ENCODE data around the gene CMTM2.

The CMTM2 gene

GRCh38 chr16:66580605-66581209 lies 1.4 kb downstream of the CMTM2 start:
- H3K9ac ChIP-seq (ENCODE audit: low read length), result peak overlapping the region; percentile 31
- H3K9me3 ChIP-seq (ENCODE audit: control insufficient read depth, low read length), result no peaks in the 10 kb centered on the region
- H2AFZ ChIP-seq (ENCODE audit: low read depth, low read length), result no peak overlapping the region
- H3K27ac ChIP-seq (ENCODE audit: low read length, poor library complexity, severe bottlenecking), result peak overlapping the region; percentile 94
- peak overlapping the region; percentile 89 for H2BK5ac ChIP-seq (ENCODE audit: low read depth, low read length, poor library complexity, severe bottlenecking)
- H2BK15ac ChIP-seq (ENCODE audit: low read depth, poor library complexity, severe bottlenecking), result no peak overlapping the region
- H3K27me3 ChIP-seq (ENCODE audit: control insufficient read depth in 1 of 2, insufficient read depth in 1 of 2, low read length in 2 of 2), result peaks cover 0 to 13% of the 10 kb centered on the region in 2 experiments
- H3K14ac ChIP-seq (ENCODE audit: low read length in 2 of 2), result no peak overlapping the region
- H3K4me3 ChIP-seq (ENCODE audit: insufficient read depth in 1 of 2, low read depth in 1 of 2, low read length in 2 of 2), result no peak overlapping the region
- no peak overlapping the region for H3K18ac ChIP-seq (ENCODE audit: low read depth in 1 of 2, low read length in 2 of 2)
- H4K8ac ChIP-seq (ENCODE audit: low read length), result no peak overlapping the region
- no peak overlapping the region for H4K91ac ChIP-seq (ENCODE audit: low read length)
- no peak overlapping the region for H3K23ac ChIP-seq (ENCODE audit: low read length in 2 of 2)
- H3K4me2 ChIP-seq (ENCODE audit: low read length, poor library complexity, severe bottlenecking), result peak overlapping the region; percentile 13
- peaks cover 11% of the 10 kb centered on the region for H3K4me1 ChIP-seq (ENCODE audit: control insufficient read depth, insufficient read depth, low read depth, low read length)
- H3K36me3 ChIP-seq (ENCODE audit: control insufficient read depth in 1 of 2, insufficient read depth in 2 of 2, low read depth in 1 of 2, low read length in 2 of 2), result peaks cover 0 to 10% of the 10 kb centered on the region in 2 experiments
- H2BK12ac ChIP-seq (ENCODE audit: low read length in 2 of 2), result no peak overlapping the region
- H2AK5ac ChIP-seq (ENCODE audit: low read length, severe bottlenecking), result peak overlapping the region; percentile 82
- 78% methylated on average over 4 of the region's 4 CpGs for WGBS
- H2BK120ac ChIP-seq (ENCODE audit: low read depth, low read length), result no peak overlapping the region
- H3K79me1 ChIP-seq (replicated peaks; ENCODE audit: low read length, poor library complexity, severe bottlenecking), result no peaks in the 10 kb centered on the region
- DNase-seq, result peak; percentile 68
- no peak overlapping the region for H3K4ac ChIP-seq (ENCODE audit: low read depth in 1 of 2, low read length in 2 of 2)

GRCh38 chr16:66581246-66581952 lies 2.1 kb downstream of the CMTM2 start:
- Histone ChIP-seq H3K27ac (ENCODE audit: low read length, poor library complexity, severe bottlenecking) (peak overlapping the region; percentile 94), H4K91ac (ENCODE audit: low read length) (no peak overlapping the region), H3K18ac (ENCODE audit: low read depth in 1 of 2, low read length in 2 of 2) (no peak overlapping the region), H3K4me1 (ENCODE audit: control insufficient read depth, insufficient read depth, low read depth, low read length) (peaks cover 11% of the 10 kb centered on the region), H2AK5ac (ENCODE audit: low read length, severe bottlenecking) (peak overlapping the region; percentile 82), H3K36me3 (ENCODE audit: control insufficient read depth in 1 of 2, insufficient read depth in 2 of 2, low read depth in 1 of 2, low read length in 2 of 2) (peaks cover 0 to 10% of the 10 kb centered on the region in 2 experiments), H3K4me3 (ENCODE audit: insufficient read depth in 1 of 2, low read depth in 1 of 2, low read length in 2 of 2) (no peak overlapping the region), H3K9me3 (ENCODE audit: control insufficient read depth, low read length) (no peaks in the 10 kb centered on the region), H3K9ac (ENCODE audit: low read length) (peak overlapping the region; percentile 31), H3K27me3 (ENCODE audit: control insufficient read depth in 1 of 2, insufficient read depth in 1 of 2, low read length in 2 of 2) (peaks cover 0 to 13% of the 10 kb centered on the region in 2 experiments), H3K4ac (ENCODE audit: low read depth in 1 of 2, low read length in 2 of 2) (no peak overlapping the region), H2BK5ac (ENCODE audit: low read depth, low read length, poor library complexity, severe bottlenecking) (peak overlapping the region; percentile 89), H2BK15ac (ENCODE audit: low read depth, poor library complexity, severe bottlenecking) (no peak overlapping the region), H2BK12ac (ENCODE audit: low read length in 2 of 2) (no peak overlapping the region), H3K79me1 (replicated peaks; ENCODE audit: low read length, poor library complexity, severe bottlenecking) (no peaks in the 10 kb centered on the region), H3K23ac (ENCODE audit: low read length in 2 of 2) (no peak overlapping the region), H3K14ac (ENCODE audit: low read length in 2 of 2) (no peak overlapping the region), H4K8ac (ENCODE audit: low read length) (no peak overlapping the region), H2AFZ (ENCODE audit: low read depth, low read length) (no peak overlapping the region), H2BK120ac (ENCODE audit: low read depth, low read length) (no peak overlapping the region), H3K4me2 (ENCODE audit: low read length, poor library complexity, severe bottlenecking) (no peak overlapping the region)
- 94% methylated on average over 3 of the region's 3 CpGs for WGBS
- DNase-seq, result no peak

- Histone ChIP-seq H2BK120ac (ENCODE audit: low read depth, low read length) (no peak overlapping the region), H3K4ac (ENCODE audit: low read depth in 1 of 2, low read length in 2 of 2) (peak overlapping the region in 1 of 2 experiments; percentile 13), H3K9me3 (ENCODE audit: control insufficient read depth, low read length) (no peaks in the 10 kb centered on the region), H3K27ac (ENCODE audit: low read length, poor library complexity, severe bottlenecking) (no peak overlapping the region), H2BK15ac (ENCODE audit: low read depth, poor library complexity, severe bottlenecking) (no peak overlapping the region), H3K18ac (ENCODE audit: low read depth in 1 of 2, low read length in 2 of 2) (no peak overlapping the region), H2BK5ac (ENCODE audit: low read depth, low read length, poor library complexity, severe bottlenecking) (no peak overlapping the region), H2AK5ac (ENCODE audit: low read length, severe bottlenecking) (no peak overlapping the region), H2AFZ (ENCODE audit: low read depth, low read length) (no peak overlapping the region), H3K79me1 (replicated peaks; ENCODE audit: low read length, poor library complexity, severe bottlenecking) (no peaks in the 10 kb centered on the region), H3K23ac (ENCODE audit: low read length in 2 of 2) (no peak overlapping the region), H3K27me3 (ENCODE audit: control insufficient read depth in 1 of 2, insufficient read depth in 1 of 2, low read length in 2 of 2) (no peaks in the 10 kb centered on the region), H3K9ac (ENCODE audit: low read length) (no peak overlapping the region), H4K8ac (ENCODE audit: low read length) (no peak overlapping the region), H3K4me2 (ENCODE audit: low read length, poor library complexity, severe bottlenecking) (no peak overlapping the region), H3K4me3 (ENCODE audit: insufficient read depth in 1 of 2, low read depth in 1 of 2, low read length in 2 of 2) (no peak overlapping the region), H3K14ac (ENCODE audit: low read length in 2 of 2) (no peak overlapping the region), H4K91ac (ENCODE audit: low read length) (no peak overlapping the region), H3K36me3 (ENCODE audit: control insufficient read depth in 1 of 2, insufficient read depth in 2 of 2, low read depth in 1 of 2, low read length in 2 of 2) (no peaks in the 10 kb centered on the region), H2BK12ac (ENCODE audit: low read length in 2 of 2) (no peak overlapping the region), H3K4me1 (ENCODE audit: control insufficient read depth, insufficient read depth, low read depth, low read length) (peaks cover 10% of the 10 kb centered on the region)
- WGBS, result 79% methylated on average over 10 of the region's 10 CpGs
- no peak for DNase-seq
These were observed 6.4 kb downstream of the CMTM2 start for GRCh38 chr16:66585481-66586239.

All from mesenchymal stem cell (in vitro differentiated cells and primary cell).